ENCODE results near the gene GLRA2.

- TF ChIP-seq POLR2A (IDR thresholded peaks at IDR 0.05; ENCODE audit: low read depth, low read length) = no peak
- no peak for TF ChIP-seq TAF1 (IDR thresholded peaks at IDR 0.05; ENCODE audit: borderline replicate concordance, low read depth, low read length)
These were observed 28.0 kb upstream of the GLRA2 start for GRCh38 chrX:14501327-14501726.
